Prostate gland (tissue), 2 donors: ENCODE measurements around the gene SH3PXD2A. TPM values are rescaled to one million over a fixed set of nuclear protein-coding genes. Genes with fewer than 3 reads are reported as not detected.
A peak's percentile ranks its signal among the peaks of the same experiment; 100 is the strongest.

Experiments
- DNase-seq: peaks from one replicate; pipeline ENCODE4 v3.0.0-alpha.2; 2019; ENCODE audit warnings: low spot score
- H3K27ac ChIP-seq, 2 donors: fragments of 200-600 bp; sonication (generic); 2 replicates each; pipeline ENCODE4 v1.5.1; 2017 to 2019
- H3K27me3 ChIP-seq: fragments of 200-600 bp; sonication (generic); replicated peaks from 2 replicates; pipeline ENCODE4 v1.5.1; 2019; ENCODE audit not compliant: insufficient read depth
- H3K36me3 ChIP-seq, 2 donors: fragments of 200-600 bp; sonication (generic); 1 replicate in 1 of 2; 2 replicates in 1 of 2; pipeline versions ENCODE4 v1.5.1 to v1.8.1; 2017 to 2019
- H3K4me1 ChIP-seq: fragments of 200-600 bp; sonication (generic); replicated peaks from 2 replicates; pipeline ENCODE4 v1.5.1; 2019
- H3K4me3 ChIP-seq, 2 donors: fragments of 200-600 bp; sonication (generic); 2 replicates each; pipeline ENCODE4 v1.5.1; 2017 to 2019
- H3K9me3 ChIP-seq: fragments of 200-600 bp; sonication (generic); 2 replicates; pipeline ENCODE4 v1.5.1; 2017
- POLR2A ChIP-seq: fragments of 450-650 bp; IDR thresholded peaks from one replicate; pipeline ENCODE4 v1.6.1; 2016; ENCODE audit warnings: antibody characterized with exemption, mild to moderate bottlenecking
- POLR2AphosphoS5 ChIP-seq: sonication (generic); formaldehyde crosslinking; IDR thresholded peaks from one replicate; pipeline ENCODE4 v1.6.1; 2017; ENCODE audit warnings: antibody characterized with exemption
- WGBS: methylation state at CpG from one replicate; pipeline ENCODE4 v1.1.5; 2018; 5-methylcytosine and 5-hydroxymethylcytosine counted together
- intact Hi-C: fragments of 100-400 bp; cut with DNase I; formaldehyde crosslinking; loops from one replicate; pipeline ENCODE4 v1.14.2; 2022
- total RNA-seq, 2 donors: library from RNA; depleted of rRNA; stranded (reverse); fragments of >200 nt; gene quantifications; one replicate each; pipeline ENCODE4 v1.1.0, GENCODE V29; 2016
- TF ChIP-seq, protein P1 (sequence below), 4 experiments: fragments of 200-600 bp in 2 of 4; fragments of 450-650 bp in 2 of 4; sonication (generic) in 2 of 4; IDR thresholded peaks; 1 replicate in 3 of 4; 2 replicates in 1 of 4; pipeline ENCODE4 v1.5.1; 2016 to 2019; ENCODE audit warnings: antibody characterized with exemption in 4 of 4, mild to moderate bottlenecking in 2 of 4, moderate library complexity in 2 of 4

The SH3PXD2A gene
- total RNA-seq, 2 donors from 2014 or later = 14.2 to 26.4 TPM

DNA sequence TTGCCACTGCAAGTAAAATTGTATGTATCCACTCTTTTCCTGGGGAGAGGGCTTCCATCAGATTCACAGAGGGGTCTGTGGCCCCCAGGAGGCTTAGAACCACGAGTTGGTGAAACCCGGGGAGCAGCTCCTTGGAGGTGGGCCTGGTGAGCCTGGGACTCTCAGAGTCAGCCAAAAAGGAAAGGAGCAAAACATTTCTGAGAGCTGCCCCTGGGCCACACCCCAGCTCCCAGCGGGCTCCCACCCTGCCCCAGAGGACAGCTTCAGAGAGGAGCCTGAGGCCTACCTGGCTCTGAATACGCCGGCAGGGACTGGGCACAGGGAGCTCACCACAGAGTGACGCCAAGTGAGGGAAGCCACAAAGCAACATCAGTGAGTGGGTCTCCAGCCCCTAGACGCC, 56.9 kb downstream of the SH3PXD2A start:
- H3K4me3 ChIP-seq = no peak overlapping the region
- H3K27me3 ChIP-seq = no peaks in the 10 kb centered on the region
- no peak overlapping the region for H3K27ac ChIP-seq
- no peaks in the 10 kb centered on the region for H3K36me3 ChIP-seq
- intact Hi-C loops = no loop called here
- H3K9me3 ChIP-seq = no peaks in the 10 kb centered on the region
- no peak for DNase-seq
- WGBS = 96% methylated on average over 7 of the region's 7 CpGs
- peaks cover 4% of the 10 kb centered on the region for H3K4me1 ChIP-seq
- TF ChIP-seq, protein P1, sequence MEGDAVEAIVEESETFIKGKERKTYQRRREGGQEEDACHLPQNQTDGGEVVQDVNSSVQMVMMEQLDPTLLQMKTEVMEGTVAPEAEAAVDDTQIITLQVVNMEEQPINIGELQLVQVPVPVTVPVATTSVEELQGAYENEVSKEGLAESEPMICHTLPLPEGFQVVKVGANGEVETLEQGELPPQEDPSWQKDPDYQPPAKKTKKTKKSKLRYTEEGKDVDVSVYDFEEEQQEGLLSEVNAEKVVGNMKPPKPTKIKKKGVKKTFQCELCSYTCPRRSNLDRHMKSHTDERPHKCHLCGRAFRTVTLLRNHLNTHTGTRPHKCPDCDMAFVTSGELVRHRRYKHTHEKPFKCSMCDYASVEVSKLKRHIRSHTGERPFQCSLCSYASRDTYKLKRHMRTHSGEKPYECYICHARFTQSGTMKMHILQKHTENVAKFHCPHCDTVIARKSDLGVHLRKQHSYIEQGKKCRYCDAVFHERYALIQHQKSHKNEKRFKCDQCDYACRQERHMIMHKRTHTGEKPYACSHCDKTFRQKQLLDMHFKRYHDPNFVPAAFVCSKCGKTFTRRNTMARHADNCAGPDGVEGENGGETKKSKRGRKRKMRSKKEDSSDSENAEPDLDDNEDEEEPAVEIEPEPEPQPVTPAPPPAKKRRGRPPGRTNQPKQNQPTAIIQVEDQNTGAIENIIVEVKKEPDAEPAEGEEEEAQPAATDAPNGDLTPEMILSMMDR (IDR thresholded peaks at IDR 0.05) = no peak
- TF ChIP-seq POLR2AphosphoS5 (no peak), POLR2A (no peak)

DNA sequence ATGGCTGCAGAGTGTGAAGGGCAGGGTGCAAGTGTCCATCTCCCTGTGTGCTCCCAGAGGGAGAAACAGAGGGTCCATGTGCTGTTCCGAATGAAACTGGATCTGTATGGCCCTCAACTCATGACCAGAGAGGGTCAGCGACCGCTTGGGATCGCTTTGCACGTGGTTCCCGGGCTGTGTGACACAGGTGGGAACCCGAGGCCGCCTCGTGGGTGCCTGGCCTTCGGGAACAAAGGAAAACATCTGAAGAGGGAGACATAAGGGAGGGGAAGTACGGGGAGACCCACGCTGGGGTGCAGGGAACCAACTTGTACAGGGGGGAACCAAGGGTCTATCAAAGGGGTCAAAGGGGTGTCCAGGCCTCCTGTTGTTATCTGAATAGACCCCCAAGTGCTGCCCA, 57.5 kb downstream of the SH3PXD2A start:
- 89% methylated on average over 12 of the region's 12 CpGs for WGBS
- Histone ChIP-seq H3K36me3 (no peaks in the 10 kb centered on the region), H3K9me3 (no peaks in the 10 kb centered on the region), H3K27ac (no peak overlapping the region), H3K4me1 (peaks cover 7% of the 10 kb centered on the region), H3K27me3 (no peaks in the 10 kb centered on the region), H3K4me3 (no peak overlapping the region)
- TF ChIP-seq POLR2A (no peak), POLR2AphosphoS5 (no peak)
- TF ChIP-seq, protein P1 (IDR thresholded peaks at IDR 0.05) = no peak
- intact Hi-C loops = no loop called here
- DNase-seq = no peak

DNA sequence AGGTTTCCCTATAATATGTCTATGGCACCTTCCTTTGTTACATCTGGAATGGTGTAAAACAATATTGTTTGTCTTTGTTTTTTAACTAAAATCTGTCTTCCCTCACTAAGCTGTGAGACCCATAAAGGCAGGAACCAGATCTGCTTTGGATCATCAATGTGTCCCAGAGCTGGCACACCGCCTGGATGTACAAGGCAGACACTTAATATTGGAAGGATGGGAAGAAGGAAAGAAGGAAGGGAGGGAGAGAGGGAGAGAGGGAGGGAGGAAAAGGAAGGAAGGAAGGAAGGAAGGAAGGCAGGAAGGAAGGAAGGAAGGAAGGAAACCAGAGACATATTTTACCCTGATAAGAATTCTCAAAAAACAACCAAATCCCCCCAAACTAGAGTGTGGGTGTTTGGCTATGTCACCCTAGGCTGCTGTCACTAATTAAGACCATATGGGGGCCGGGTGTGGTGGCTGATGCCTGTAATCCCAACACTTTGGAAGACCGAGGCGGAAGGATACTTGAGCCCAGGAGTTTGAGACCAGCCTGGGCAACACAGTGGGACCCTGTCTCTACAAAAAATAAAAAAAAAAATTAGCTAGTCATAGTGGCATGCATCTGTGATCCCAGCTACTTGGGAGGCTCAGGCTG, 59.6 kb downstream of the SH3PXD2A start:
- Histone ChIP-seq H3K9me3 (no peaks in the 10 kb centered on the region), H3K36me3 (no peaks in the 10 kb centered on the region), H3K27me3 (no peaks in the 10 kb centered on the region), H3K27ac (no peak overlapping the region), H3K4me1 (peaks cover 7% of the 10 kb centered on the region), H3K4me3 (no peak overlapping the region)
- 84% methylated on average over 4 of the region's 4 CpGs for WGBS
- intact Hi-C loops = no loop called here
- no peak for DNase-seq
- TF ChIP-seq, protein P1 (IDR thresholded peaks at IDR 0.05) = no peak
- TF ChIP-seq POLR2AphosphoS5 (no peak), POLR2A (no peak)

DNA sequence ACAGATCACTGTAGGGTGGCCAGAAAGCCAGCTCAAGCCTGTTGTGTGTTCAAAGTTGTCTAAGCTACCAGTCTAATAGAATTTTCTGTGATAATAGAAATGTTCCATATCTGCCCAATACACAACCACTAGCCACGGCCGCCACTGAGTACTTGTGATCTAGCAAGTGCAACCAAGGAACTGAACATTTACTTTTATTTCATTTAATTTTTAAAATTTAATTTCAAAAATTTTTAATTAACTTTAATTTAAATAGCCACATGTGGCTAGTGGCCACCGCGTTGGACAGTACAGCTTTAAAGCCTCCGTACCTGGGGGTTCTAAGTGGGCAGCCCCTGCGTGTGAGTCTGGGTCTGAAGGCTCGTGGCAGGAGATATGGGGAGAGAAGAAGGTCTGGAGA, 60.4 kb downstream of the SH3PXD2A start:
- Histone ChIP-seq H3K36me3 (no peaks in the 10 kb centered on the region), H3K4me3 (no peak overlapping the region), H3K27me3 (no peaks in the 10 kb centered on the region), H3K4me1 (peaks cover 7% of the 10 kb centered on the region), H3K27ac (peak overlapping the region in 1 of 2 donors; percentile 53), H3K9me3 (no peaks in the 10 kb centered on the region)
- DNase-seq = no peak
- TF ChIP-seq POLR2AphosphoS5 (no peak), POLR2A (no peak)
- TF ChIP-seq, protein P1 (IDR thresholded peaks at IDR 0.05) = no peak
- intact Hi-C loops = no loop called here
- WGBS = 93% methylated on average over 7 of the region's 7 CpGs
